Cardiac muscle cell (in vitro differentiated cells and primary cell): ENCODE measurements around the gene CXCL12. TPM values are rescaled to one million over a fixed set of nuclear protein-coding genes. Genes with fewer than 3 reads are reported as not detected.
A peak's percentile ranks its signal among the peaks of the same experiment; 100 is the strongest.

Experiments
- DNase-seq, 2 donors: peaks; one replicate each; pipeline versions ENCODE4 v3.0.0 to v3.0.0-alpha.2; 2010 to 2017; ENCODE audit warnings: low read depth in 1 of 2, low spot score in 1 of 2
- H3K27ac ChIP-seq: fragments of 200-600 bp; sonication (generic); 2 replicates; pipeline ENCODE4 v1.5.1; 2016
- H3K27me3 ChIP-seq: fragments of 200-600 bp; sonication (generic); 2 replicates; pipeline ENCODE4 v1.6.0; 2016; ENCODE audit warnings: control low read depth
- H3K36me3 ChIP-seq: fragments of 200-600 bp; sonication (generic); 2 replicates; pipeline ENCODE4 v1.5.1; 2016; ENCODE audit warnings: control low read depth
- H3K4me1 ChIP-seq: fragments of 200-600 bp; sonication (generic); 2 replicates; pipeline ENCODE4 v1.8.1; 2017; ENCODE audit warnings: low read depth, mild to moderate bottlenecking, mixed run types
- H3K4me3 ChIP-seq: fragments of 200-600 bp; sonication (generic); 2 replicates; pipeline ENCODE4 v1.5.1; 2016; ENCODE audit warnings: mild to moderate bottlenecking
- H3K9me3 ChIP-seq: fragments of 200-600 bp; sonication (generic); 2 replicates; pipeline ENCODE4 v1.5.1; 2017; ENCODE audit warnings: low read depth, mild to moderate bottlenecking, control low read depth
- CTCF ChIP-seq: IDR thresholded peaks from 2 replicates; pipeline ENCODE4 v1.5.1; 2012; ENCODE audit warnings: low read depth, mild to moderate bottlenecking, low read length
- polyA plus RNA-seq: library from polyadenylated mRNA; unstranded; fragments of >200 nt; fragmentation: Nextera tagmentation; extraction: Ambion mirVana; gene quantifications from 2 replicates; pipeline ENCODE4 v1.2.1, GENCODE V29; 2016
- total RNA-seq: library from RNA; depleted of rRNA; stranded (reverse); fragments of >200 nt; gene quantifications from 2 replicates; pipeline ENCODE4 v1.2.3, GENCODE V29; 2016

Gene CXCL12
- total and polyA plus RNA-seq, 2 experiments from 2014 or later, result 10.1 to 68.9 TPM

- no peak for TF ChIP-seq CTCF
- Histone ChIP-seq H3K4me3 (peak overlapping the region; percentile 40), H3K9me3 (no peaks in the 10 kb centered on the region), H3K4me1 (peaks cover 28% of the 10 kb centered on the region), H3K27me3 (peaks cover 28% of the 10 kb centered on the region), H3K27ac (no peak overlapping the region), H3K36me3 (no peaks in the 10 kb centered on the region)
- no peak for DNase-seq
Observed at GRCh38 chr10:44382981-44383748, 1.7 kb downstream of the CXCL12 start.

DNA sequence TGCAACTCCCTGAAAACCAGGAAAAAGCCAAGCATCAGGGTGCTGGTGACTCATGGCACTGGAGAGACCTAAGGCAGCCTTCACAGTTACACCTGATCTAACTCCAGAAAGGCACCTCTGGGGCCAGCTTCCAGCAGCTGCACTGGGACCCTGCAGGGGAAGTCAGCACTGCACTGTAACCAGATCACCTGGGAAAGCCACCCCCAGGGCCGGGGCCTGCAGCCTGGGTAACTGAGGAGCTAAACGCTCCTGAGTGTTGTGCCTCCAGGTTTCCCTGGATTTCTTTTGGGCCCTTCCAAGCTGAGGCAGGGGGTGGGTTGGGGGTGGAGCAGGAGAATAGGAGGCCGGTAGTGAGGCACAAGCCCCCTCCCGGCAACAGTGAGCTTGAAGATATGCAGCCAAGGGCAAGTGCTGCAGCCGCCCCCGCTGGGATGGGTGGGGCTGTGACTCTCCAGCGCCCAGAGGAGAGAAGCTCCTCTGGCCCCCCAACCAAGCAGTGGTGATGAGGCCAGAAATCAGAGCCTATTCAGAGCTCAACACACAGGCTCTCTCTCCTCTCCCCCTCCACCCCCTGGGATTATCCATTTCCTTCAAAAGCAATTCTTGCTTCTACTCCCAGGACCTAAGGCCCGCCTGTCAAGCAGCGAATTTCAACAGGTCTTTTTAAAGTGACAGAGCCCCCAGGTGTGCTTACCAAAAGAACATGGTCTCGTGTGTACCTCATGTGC, 2.6 kb downstream of the CXCL12 start:
- peaks cover 28% of the 10 kb centered on the region for H3K27me3 ChIP-seq
- no peaks in the 10 kb centered on the region for H3K36me3 ChIP-seq
- H3K4me3 ChIP-seq, result peak overlapping the region; percentile 5
- H3K9me3 ChIP-seq, result no peaks in the 10 kb centered on the region
- no peak overlapping the region for H3K27ac ChIP-seq
- peak in 1 of 2 donors; percentile 40 for DNase-seq
- no peak for TF ChIP-seq CTCF
- peaks cover 28% of the 10 kb centered on the region for H3K4me1 ChIP-seq

GRCh38 chr10:44380829-44381600, 3.9 kb downstream of the CXCL12 start:
- H3K9me3 ChIP-seq, result no peaks in the 10 kb centered on the region
- TF ChIP-seq CTCF, result no peak
- H3K27ac ChIP-seq, result no peak overlapping the region
- peaks cover 25% of the 10 kb centered on the region for H3K27me3 ChIP-seq
- H3K36me3 ChIP-seq, result peaks cover 4% of the 10 kb centered on the region
- no peak overlapping the region for H3K4me3 ChIP-seq
- peaks cover 28% of the 10 kb centered on the region for H3K4me1 ChIP-seq
- DNase-seq, result no peak

- Histone ChIP-seq H3K27me3 (peaks cover 14% of the 10 kb centered on the region), H3K4me1 (peaks cover 28% of the 10 kb centered on the region), H3K9me3 (no peaks in the 10 kb centered on the region), H3K36me3 (peaks cover 4% of the 10 kb centered on the region), H3K27ac (no peak overlapping the region), H3K4me3 (no peak overlapping the region)
- TF ChIP-seq CTCF, result no peak
- no peak for DNase-seq
Observed at GRCh38 chr10:44379907-44380306, 5.0 kb downstream of the CXCL12 start.

GRCh38 chr10:44378626-44379025, 6.3 kb downstream of the CXCL12 start:
- H3K4me3 ChIP-seq, result no peak overlapping the region
- peaks cover 4% of the 10 kb centered on the region for H3K36me3 ChIP-seq
- H3K9me3 ChIP-seq, result no peaks in the 10 kb centered on the region
- no peak for TF ChIP-seq CTCF
- H3K27ac ChIP-seq, result no peak overlapping the region
- peaks cover 23% of the 10 kb centered on the region for H3K4me1 ChIP-seq
- DNase-seq, result no peak
- peaks cover 3% of the 10 kb centered on the region for H3K27me3 ChIP-seq
